ENCODE measurements around the gene ZNF567.

- TF ChIP-seq CTCF (conservative IDR thresholded peaks at IDR 0.05; ENCODE audit: low read length) = no peak
- no peak for TF ChIP-seq EZH2phosphoT487 (IDR thresholded peaks at IDR 0.05; ENCODE audit: borderline replicate concordance)
Measured at GRCh38 chr19:36687214-36688056, at the start of gene ZNF567.

All from Loucy (cell line).